Measurements from ENCODE around the gene ATP5F1C.

- TF ChIP-seq ZNF660 (tag by site-specific recombination; IDR thresholded peaks at IDR 0.05) (no peak), CTCF (tag by site-specific recombination; IDR thresholded peaks at IDR 0.05) (no peak), SCRT1 (tag by site-specific recombination; IDR thresholded peaks at IDR 0.05; ENCODE audit: borderline replicate concordance) (no peak), RBAK (tag by site-specific recombination; IDR thresholded peaks at IDR 0.05) (no peak), REST (tag by site-specific recombination; IDR thresholded peaks at IDR 0.05) (no peak), ZNF529 (tag by site-specific recombination; IDR thresholded peaks at IDR 0.05; ENCODE audit: insufficient replicate concordance) (no peak), ZNF747 (tag by site-specific recombination; IDR thresholded peaks at IDR 0.05) (no peak)
Measured at GRCh38 chr10:7834262-7834661, 46.3 kb downstream of the ATP5F1C start.
